HepG2 (cell line): Measurements from ENCODE around the gene AATF. TPM values are rescaled to one million over a fixed set of nuclear protein-coding genes. Genes with fewer than 3 reads are reported as not detected.

ENCODE experiments used
- ATAC-seq: fragments of 200-7000 bp; cut with Tn5 transposase; 3 replicates; pipeline ENCODE4 v1.9.1; 2020; ENCODE audit warnings: mild to moderate bottlenecking, moderate library complexity
- BruUV-seq: library from RNA; stranded (reverse); fragments of 400-500 nt; replicated peaks from 2 replicates; lab custom pipeline; 2021; lab: Mats Ljungman, UMichigan
- CTCF ChIA-PET: fragments of 300-600 bp; formaldehyde crosslinking; extraction: SDS; loops from one replicate; lab custom pipeline; 2021; ENCODE audit warnings: low total read pairs, inconsistent platforms, low intra/inter-chr PET ratio; lab: Yijun Ruan, JAX
- POLR2A ChIA-PET: fragments of 350-600 bp; sonication (Branson Sonifier 250); formaldehyde crosslinking; loops from one replicate; lab custom pipeline; 2020; ENCODE audit warnings: antibody characterized with exemption, inconsistent platforms; lab: Yijun Ruan, JAX
- DNase-seq: peaks from one replicate; pipeline ENCODE4 v3.0.0-alpha.2; 2015; ENCODE audit warnings: low spot score
- FAIRE-seq: peaks from 3 replicates; lab custom pipeline; 2011; peaks lifted over from hg19 to GRCh38; lab: Jason Lieb, UNC
- H2AFZ ChIP-seq: one replicate; pipeline ENCODE4 v1.6.1; 2011; ENCODE audit warnings: low read length, inconsistent platforms
- H3K27ac ChIP-seq: fragments of 300-600 bp; 3 replicates; pipeline ENCODE4 v1.8.0; 2011; ENCODE audit warnings: mixed run types, mild to moderate bottlenecking, mixed read lengths, low read length, inconsistent platforms; ENCODE audit not compliant: insufficient read depth; ENCODE audit errors: extremely low read length
- H3K27me3 ChIP-seq, 2 experiments: fragments of 200-600 bp in 1 of 2; 2 replicates in 1 of 2; 3 replicates in 1 of 2; pipeline versions ENCODE4 v1.6.0 to v1.8.0; 2011; ENCODE audit warnings: low read length in 2 of 2, mild to moderate bottlenecking in 2 of 2, moderate library complexity in 2 of 2, inconsistent platforms in 1 of 2; ENCODE audit not compliant: insufficient read depth in 2 of 2, control insufficient read depth in 1 of 2
- H3K36me3 ChIP-seq, 2 experiments: fragments of 200-600 bp in 1 of 2; replicated peaks in 1 of 2; 2 replicates in 1 of 2; 3 replicates in 1 of 2; pipeline versions ENCODE4 v1.5.1 to v1.8.0; 2011; ENCODE audit warnings: low read length in 2 of 2, inconsistent platforms in 1 of 2; ENCODE audit not compliant: insufficient read depth in 2 of 2, control insufficient read depth in 1 of 2
- H3K4me1 ChIP-seq: 2 replicates; pipeline ENCODE4 v1.5.1; 2012; ENCODE audit warnings: low read length, inconsistent platforms; ENCODE audit not compliant: insufficient read depth
- H3K4me2 ChIP-seq: 2 replicates; pipeline ENCODE4 v1.6.0; 2011; ENCODE audit warnings: low read depth, low read length, inconsistent platforms
- H3K4me3 ChIP-seq, 3 experiments: fragments of 200-600 bp in 1 of 3; sonication (generic), shearing (Covaris generic) in 1 of 3; replicated peaks in 1 of 3; 2 replicates each; pipeline ENCODE4 v1.5.1; 2011 to 2016; ENCODE audit warnings: low read length in 3 of 3, inconsistent platforms in 2 of 3, low read depth in 2 of 3, mild to moderate bottlenecking in 2 of 3, control low read depth in 1 of 3, mixed read lengths in 1 of 3; ENCODE audit not compliant: insufficient read depth in 1 of 3
- H3K79me2 ChIP-seq: one replicate; pipeline ENCODE4 v1.6.1; 2011; ENCODE audit warnings: low read length, inconsistent platforms; ENCODE audit not compliant: insufficient read depth
- H3K9ac ChIP-seq: 2 replicates; pipeline ENCODE4 v1.6.0; 2011; ENCODE audit warnings: mild to moderate bottlenecking, low read depth, low read length, inconsistent platforms; ENCODE audit not compliant: insufficient read depth
- H3K9me3 ChIP-seq: 2 replicates; pipeline ENCODE4 v1.5.1; 2012; ENCODE audit warnings: mild to moderate bottlenecking, low read length
- H4K20me1 ChIP-seq: 2 replicates; pipeline ENCODE4 v1.6.0; 2011; ENCODE audit warnings: inconsistent platforms, mild to moderate bottlenecking, low read length, moderate library complexity; ENCODE audit not compliant: insufficient read depth
- MED1 ChIP-seq: sonication (generic); formaldehyde crosslinking; IDR thresholded peaks from 2 replicates; pipeline ENCODE4 v1.4.0; 2020; ENCODE audit warnings: missing genetic modification reagents
- PRDM4 ChIP-seq: sonication (generic); formaldehyde crosslinking; IDR thresholded peaks from 2 replicates; pipeline ENCODE4 v1.9.0; 2021; ENCODE audit warnings: missing genetic modification reagents, borderline replicate concordance
- TEAD2 ChIP-seq: sonication (generic); formaldehyde crosslinking; IDR thresholded peaks from 2 replicates; pipeline ENCODE4 v1.9.0; 2021; ENCODE audit warnings: missing genetic modification reagents
- TMF1 ChIP-seq: sonication (generic); formaldehyde crosslinking; IDR thresholded peaks from 2 replicates; pipeline ENCODE4 v1.8.1; 2022; ENCODE audit warnings: low read depth, missing genetic modification reagents
- ZBTB21 ChIP-seq: sonication (generic); formaldehyde crosslinking; IDR thresholded peaks from 2 replicates; pipeline ENCODE4 v1.4.0; 2020; ENCODE audit warnings: missing genetic modification reagents
- ZNF280B ChIP-seq: sonication (generic); formaldehyde crosslinking; IDR thresholded peaks from 2 replicates; pipeline ENCODE4 v1.5.0; 2020; ENCODE audit warnings: missing genetic modification reagents, mild to moderate bottlenecking, borderline replicate concordance
- ZNF432 ChIP-seq: sonication (generic); formaldehyde crosslinking; IDR thresholded peaks from 2 replicates; pipeline ENCODE4 v1.5.0; 2020; ENCODE audit warnings: missing genetic modification reagents, mild to moderate bottlenecking, borderline replicate concordance
- WGBS: methylation state at CpG from one replicate; pipeline ENCODE4 v1.1.6; 2017; ENCODE audit warnings: low lambda C conversion rate; 5-methylcytosine and 5-hydroxymethylcytosine counted together
- in situ Hi-C: cut with HindIII; loops from 2 replicates; pipeline ENCODE4 v1.10.0; 2017; ENCODE audit warnings: low pct_unique_long_range_greater_than_20kb; ENCODE audit not compliant: extremely low pct_ligation_motif_present
- intact Hi-C: fragments of 100-400 bp; cut with micrococcal nuclease; formaldehyde crosslinking; loops from one replicate; pipeline ENCODE4 v1.10.0; 2022; ENCODE audit not compliant: unreplicated experiment
- polyA plus RNA-seq, 8 experiments: library from polyadenylated mRNA; depleted of rRNA in 3 of 8; stranded (reverse) in 7 of 8; unstranded in 1 of 8; fragments of >200 nt; fragmentation: Illumina TruSeq in 4 of 8; extraction: Trizol in 4 of 8; gene quantifications; 2 replicates each; pipeline versions ENCODE4 v1.2.1 to v1.2.3, GENCODE V29; 2011 to 2016; ENCODE audit warnings: low read depth in 4 of 8, missing spikeins in 1 of 8, mixed read lengths in 1 of 8; ENCODE audit not compliant: insufficient read depth in 1 of 8
- total RNA-seq, 5 experiments: library from RNA; depleted of rRNA; stranded (reverse); fragments of >200 nt; fragmentation: Illumina TruSeq; extraction: Trizol; gene quantifications; 2 replicates each; pipeline ENCODE4 v1.2.3, GENCODE V29; 2016; ENCODE audit warnings: low read depth in 1 of 5

Gene AATF
- total and polyA plus RNA-seq, 2 of the 13 experiments (the other 11 are each of a cell fraction or from before 2014, with no cell fraction given) = 9.1 to 53.3 TPM

GRCh38 chr17:37024181-37024637 is 75.5 kb downstream of the AATF start:
- in situ Hi-C loops (no loop called here), intact Hi-C loops (no loop called here)
- DNase-seq (no peak), ATAC-seq (no peak), FAIRE-seq (no peak)
- Histone ChIP-seq H3K4me1 (peaks cover 11% of the 10 kb centered on the region; the same call in 1 of the 2 replicates), H3K4me3 (no peak overlapping the region), H3K9ac (no peak overlapping the region), H3K27me3 (no peaks in the 10 kb centered on the region), H2AFZ (no peak overlapping the region), H3K4me2 (no peak overlapping the region), H4K20me1 (no peaks in the 10 kb centered on the region), H3K36me3 (peaks cover 3 to 24% of the 10 kb centered on the region in 2 experiments; a peak in 3 of 5 replicates), H3K27ac (no peak overlapping the region), H3K9me3 (no peaks in the 10 kb centered on the region), H3K79me2 (no peaks in the 10 kb centered on the region)
- TF ChIP-seq ZBTB21 (CRISPR knock-in tag) (no peak), TEAD2 (CRISPR knock-in tag) (no peak), MED1 (CRISPR knock-in tag) (no peak), TMF1 (CRISPR knock-in tag) (no peak), PRDM4 (CRISPR knock-in tag) (no peak), ZNF432 (CRISPR knock-in tag) (no peak), ZNF280B (CRISPR knock-in tag) (no peak)
- no TSS peak for BruUV-seq
- ChIA-PET POLR2A (no interaction called here), CTCF (no interaction called here)
- WGBS = 74% methylated on average over 3 of the region's 3 CpGs
